AG10803 (cell line): ENCODE results near the gene FGD2.

Experiments used
- DNase-seq: peaks from one replicate; pipeline ENCODE4 v3.0.0; 2010; ENCODE audit warnings: low read depth
- H3K4me3 ChIP-seq: 2 replicates; pipeline ENCODE4 v1.5.1; 2011; ENCODE audit warnings: mild to moderate bottlenecking, low read length, control low read depth
- TF ChIP-seq, protein P1 (sequence below): conservative IDR thresholded peaks from 2 replicates; pipeline ENCODE4 v1.5.1; 2011; ENCODE audit warnings: mild to moderate bottlenecking, low read length, control low read depth, inconsistent platforms

The FGD2 gene

DNA sequence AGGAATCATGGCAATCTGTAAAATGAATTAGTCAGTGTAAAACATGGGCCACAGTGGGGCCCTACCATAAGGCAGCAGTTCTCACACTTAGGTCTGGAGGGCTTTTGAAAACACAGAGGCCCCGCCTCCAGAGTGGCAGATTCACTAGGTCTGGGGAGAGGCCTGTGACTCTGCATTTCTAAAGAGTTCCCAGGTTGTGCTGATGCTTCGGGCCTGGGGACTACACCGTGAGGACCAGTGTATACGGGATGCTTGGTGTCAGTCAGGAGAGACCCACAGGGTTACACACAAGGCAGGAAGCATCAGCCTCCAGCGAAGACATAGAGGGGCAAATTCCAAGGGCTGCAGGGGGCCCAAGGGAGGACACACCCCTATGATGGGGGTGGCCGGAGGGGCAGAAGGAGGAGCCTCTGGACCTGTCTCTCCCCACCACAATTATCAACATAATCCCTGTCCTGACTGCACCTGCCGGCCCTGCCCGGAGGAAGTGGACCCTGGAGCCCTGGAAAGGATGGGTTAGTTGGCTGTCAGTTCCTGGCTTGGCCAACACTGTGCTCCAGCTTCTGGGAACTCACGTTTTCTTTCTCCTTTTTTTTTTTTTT is 46.7 kb downstream of the FGD2 start:
- TF ChIP-seq, protein P1, sequence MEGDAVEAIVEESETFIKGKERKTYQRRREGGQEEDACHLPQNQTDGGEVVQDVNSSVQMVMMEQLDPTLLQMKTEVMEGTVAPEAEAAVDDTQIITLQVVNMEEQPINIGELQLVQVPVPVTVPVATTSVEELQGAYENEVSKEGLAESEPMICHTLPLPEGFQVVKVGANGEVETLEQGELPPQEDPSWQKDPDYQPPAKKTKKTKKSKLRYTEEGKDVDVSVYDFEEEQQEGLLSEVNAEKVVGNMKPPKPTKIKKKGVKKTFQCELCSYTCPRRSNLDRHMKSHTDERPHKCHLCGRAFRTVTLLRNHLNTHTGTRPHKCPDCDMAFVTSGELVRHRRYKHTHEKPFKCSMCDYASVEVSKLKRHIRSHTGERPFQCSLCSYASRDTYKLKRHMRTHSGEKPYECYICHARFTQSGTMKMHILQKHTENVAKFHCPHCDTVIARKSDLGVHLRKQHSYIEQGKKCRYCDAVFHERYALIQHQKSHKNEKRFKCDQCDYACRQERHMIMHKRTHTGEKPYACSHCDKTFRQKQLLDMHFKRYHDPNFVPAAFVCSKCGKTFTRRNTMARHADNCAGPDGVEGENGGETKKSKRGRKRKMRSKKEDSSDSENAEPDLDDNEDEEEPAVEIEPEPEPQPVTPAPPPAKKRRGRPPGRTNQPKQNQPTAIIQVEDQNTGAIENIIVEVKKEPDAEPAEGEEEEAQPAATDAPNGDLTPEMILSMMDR: no peak
- DNase-seq: no peak
- no peak overlapping the region for H3K4me3 ChIP-seq

GRCh38 chr6:37053683-37054082 is 48.2 kb downstream of the FGD2 start:
- TF ChIP-seq, protein P1: no peak
- H3K4me3 ChIP-seq: no peak overlapping the region
- DNase-seq: no peak

DNA sequence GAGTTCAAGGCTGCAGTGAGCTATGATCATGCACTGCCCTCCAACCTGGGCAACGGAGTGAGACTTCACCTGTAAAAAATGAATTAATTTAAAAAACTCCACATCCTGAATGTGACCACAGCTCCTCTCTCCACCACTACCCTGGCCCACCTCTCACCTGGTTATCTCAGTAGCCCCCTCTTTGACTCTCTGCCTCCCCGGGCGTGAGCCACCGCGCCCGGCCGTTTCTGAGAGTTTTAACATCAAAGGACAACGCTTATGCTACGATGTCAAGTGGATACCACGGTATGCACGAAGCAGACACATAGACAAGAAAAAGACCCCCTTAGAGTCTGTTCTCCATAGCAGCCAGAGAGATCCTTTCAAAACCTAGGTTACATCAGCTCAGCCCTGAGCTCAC is 48.7 kb downstream of the FGD2 start:
- TF ChIP-seq, protein P1: no peak
- no peak for DNase-seq
- H3K4me3 ChIP-seq: no peak overlapping the region

DNA sequence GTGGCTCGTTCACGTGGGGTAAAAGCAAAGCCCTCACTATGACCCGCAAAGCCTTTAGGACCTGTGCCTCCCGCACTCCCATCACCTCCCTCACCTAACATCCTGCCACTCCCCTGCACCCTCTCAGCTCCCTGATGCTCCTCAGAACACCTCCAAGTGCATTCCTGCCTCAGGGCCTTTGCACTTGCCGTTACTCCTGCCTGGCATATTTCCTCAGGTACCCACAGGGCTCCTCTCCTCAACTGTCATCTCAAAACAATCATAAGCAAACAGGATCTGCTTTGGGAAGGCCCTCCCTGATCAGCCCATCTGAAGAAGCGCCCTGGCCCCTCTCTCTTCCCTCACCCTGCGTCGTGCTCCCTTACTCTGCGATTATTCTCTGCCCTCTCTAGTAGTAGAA is 49.1 kb downstream of the FGD2 start:
- DNase-seq: no peak
- H3K4me3 ChIP-seq: no peak overlapping the region
- TF ChIP-seq, protein P1: no peak

DNA sequence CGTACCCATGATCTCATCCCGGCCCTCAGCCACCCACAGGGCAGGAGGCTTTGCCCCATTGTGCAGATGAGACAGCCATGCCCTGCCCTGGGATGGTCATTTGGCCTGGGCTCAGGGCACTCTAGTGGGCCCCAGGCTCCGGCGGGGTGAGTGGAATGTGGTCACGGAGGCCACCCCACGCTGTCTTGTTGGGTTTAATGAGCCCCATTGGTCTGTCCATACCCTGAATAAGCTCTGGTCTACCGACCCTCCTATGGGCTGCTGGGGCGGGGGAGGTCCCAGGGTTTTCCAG is 50.6 kb downstream of the FGD2 start:
- H3K4me3 ChIP-seq: no peak overlapping the region
- DNase-seq: no peak
- TF ChIP-seq, protein P1: no peak

- DNase-seq: peak; percentile 32
- no peak overlapping the region for H3K4me3 ChIP-seq
- TF ChIP-seq, protein P1: no peak
Observed at GRCh38 chr6:37056439-37057127, 51.1 kb downstream of the FGD2 start.

GRCh38 chr6:37057128-37057471 is 51.6 kb downstream of the FGD2 start:
- no peak overlapping the region for H3K4me3 ChIP-seq
- no peak for DNase-seq
- TF ChIP-seq, protein P1: no peak
